GM21737 (cell line): ENCODE results near the gene NUDT19.
"Not testable (repeated sequence)": the region's sequence is repeated elsewhere in the genome, so short reads cannot be mapped to it uniquely, and the experiment has no call there.

Source experiments
- ATAC-seq: cut with Tn5 transposase; IDR thresholded peaks from one replicate; pipeline ENCODE4 v1.9.1; 2021; ENCODE audit warnings: mild to moderate bottlenecking, moderate library complexity; ENCODE audit not compliant: unreplicated experiment

NUDT19 gene

DNA sequence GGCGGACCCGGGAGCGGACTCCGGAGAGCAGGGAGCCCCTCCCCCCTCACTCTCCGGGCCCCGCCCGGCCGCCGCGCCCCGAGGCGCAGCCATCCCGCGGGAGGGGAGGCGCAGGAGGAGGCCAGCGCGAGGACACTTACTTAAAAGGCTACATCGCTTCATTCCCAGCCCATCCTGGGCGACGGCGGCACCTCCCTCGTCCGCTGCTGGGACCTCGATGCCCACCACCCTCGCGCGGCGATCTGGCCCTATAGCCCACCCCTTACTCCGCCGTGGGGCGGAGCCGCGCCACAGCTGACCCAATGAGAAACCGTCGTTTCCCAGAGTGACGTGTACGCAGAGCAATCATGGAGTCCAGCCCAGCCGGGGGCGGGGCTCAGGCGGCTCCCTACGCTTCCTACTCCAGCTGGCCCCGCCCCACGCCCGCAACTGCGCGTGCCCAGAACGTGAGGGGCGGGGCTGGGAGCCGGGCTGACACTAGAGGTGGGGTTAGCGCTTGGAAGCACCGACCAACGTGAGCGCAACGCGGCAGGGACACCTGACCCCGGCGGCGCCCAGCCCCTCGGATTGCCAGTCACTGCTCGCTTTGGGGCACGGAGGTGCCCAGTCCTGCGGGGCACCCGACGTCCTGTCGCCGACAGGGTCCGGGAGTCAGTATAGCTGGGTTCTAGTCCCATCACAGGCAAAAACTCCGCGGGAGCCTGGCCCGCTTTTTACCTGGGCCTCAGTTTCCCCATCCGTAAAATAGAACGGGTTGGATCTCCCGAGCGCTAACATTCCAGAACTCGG, 16.5 kb upstream of the NUDT19 start, which contains the start of gene ANKRD27:
Gene ANKRD27 (minus strand): TSS at position 250 of the 789 bp plus-strand sequence. CDS start 16,165 bp downstream, outside the sequence.
- ATAC-seq = peak; percentile 97

DNA sequence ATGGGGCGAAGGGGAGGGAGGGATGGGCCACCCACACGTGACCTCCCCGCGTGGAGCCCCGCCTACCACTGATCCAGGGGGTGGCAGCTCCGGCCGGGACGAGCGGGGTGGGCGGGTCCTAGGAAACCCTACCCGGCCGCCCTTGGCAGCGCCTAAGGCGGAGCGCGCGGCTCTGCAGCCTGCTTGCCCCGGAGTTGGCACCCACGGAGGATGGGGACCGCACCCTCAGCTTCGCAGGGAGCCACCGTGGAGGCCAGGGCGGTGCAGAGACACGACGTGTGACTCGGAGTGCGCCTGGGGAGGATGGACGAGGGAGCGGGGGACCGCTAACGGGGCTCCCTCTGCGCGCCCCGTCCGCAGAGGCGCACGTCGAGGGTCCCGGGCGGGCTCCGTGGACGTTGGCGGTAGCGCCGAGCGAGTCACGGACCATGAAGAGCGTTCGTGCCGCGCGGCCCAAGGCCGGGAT, 15.9 kb upstream of the NUDT19 start, which contains the start of gene RGS9BP:
Gene RGS9BP (plus strand): TSS at position 129 of the 466 bp plus-strand sequence. CDS start 416 bp downstream, outside the sequence.
- ATAC-seq = no peak

DNA sequence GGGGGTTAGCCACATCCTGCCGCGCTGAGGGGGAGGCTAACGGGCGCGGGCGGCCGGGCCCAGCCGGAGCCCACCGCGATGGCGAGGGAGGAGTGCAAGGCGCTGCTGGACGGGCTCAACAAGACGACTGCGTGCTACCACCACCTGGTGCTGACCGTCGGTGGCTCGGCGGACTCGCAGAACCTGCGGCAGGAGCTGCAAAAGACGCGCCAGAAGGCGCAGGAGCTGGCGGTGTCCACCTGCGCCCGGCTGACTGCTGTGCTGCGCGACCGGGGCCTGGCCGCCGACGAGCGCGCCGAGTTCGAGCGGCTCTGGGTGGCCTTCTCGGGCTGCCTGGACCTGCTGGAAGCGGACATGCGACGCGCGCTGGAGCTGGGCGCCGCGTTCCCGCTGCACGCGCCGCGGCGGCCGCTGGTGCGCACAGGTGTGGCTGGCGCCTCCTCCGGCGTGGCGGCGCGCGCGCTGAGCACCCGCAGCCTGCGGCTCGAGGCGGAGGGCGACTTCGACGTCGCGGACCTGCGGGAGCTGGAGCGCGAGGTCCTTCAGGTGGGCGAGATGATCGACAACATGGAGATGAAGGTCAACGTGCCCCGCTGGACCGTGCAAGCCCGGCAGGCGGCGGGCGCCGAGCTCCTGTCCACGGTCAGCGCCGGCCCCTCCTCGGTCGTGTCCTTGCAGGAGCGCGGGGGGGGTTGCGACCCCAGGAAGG, 15.3 kb upstream of the NUDT19 start:
- no peak for ATAC-seq

- ATAC-seq = no peak
Measured at GRCh38 chr19:32676895-32677359, 14.7 kb upstream of the NUDT19 start.

DNA sequence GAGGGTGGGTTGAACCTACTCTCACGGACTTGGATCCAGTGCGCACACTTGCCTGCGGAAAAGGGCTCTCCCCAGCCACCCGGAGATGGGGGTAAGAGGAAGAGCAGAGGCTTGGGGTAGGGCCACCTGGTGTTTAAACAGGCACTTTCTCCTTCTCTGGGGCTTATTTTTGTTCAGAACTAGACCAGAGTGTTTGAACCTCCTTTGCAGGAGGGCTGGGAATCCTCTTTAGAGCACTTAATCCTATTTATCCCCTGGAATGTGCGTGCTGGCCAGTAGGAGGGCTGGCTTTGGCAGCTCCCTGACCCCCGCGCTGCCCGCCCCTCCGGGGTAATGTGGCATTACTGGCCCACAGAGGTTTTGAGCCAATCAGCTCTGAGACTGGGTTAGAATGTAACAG, 14.0 kb upstream of the NUDT19 start:
- ATAC-seq = no peak

DNA sequence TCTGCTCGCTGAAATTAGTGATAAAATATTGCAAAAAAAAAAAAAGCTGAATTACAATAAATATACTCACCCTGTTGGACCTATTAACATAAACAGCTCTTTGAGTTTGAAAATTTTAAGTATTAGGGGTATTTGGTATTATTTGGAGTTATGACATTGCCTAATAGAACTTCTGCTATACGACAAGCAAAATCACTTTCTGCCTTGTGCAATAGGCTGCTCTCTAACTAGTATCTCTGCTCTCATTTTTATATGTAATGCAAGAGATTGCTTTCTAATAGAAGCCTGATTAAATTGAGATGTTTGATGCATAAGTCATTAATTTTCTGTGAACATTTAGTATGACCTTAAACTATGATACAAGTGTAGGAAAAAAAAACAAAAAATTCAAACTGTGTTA, 10.6 kb upstream of the NUDT19 start:
- ATAC-seq = no peak

DNA sequence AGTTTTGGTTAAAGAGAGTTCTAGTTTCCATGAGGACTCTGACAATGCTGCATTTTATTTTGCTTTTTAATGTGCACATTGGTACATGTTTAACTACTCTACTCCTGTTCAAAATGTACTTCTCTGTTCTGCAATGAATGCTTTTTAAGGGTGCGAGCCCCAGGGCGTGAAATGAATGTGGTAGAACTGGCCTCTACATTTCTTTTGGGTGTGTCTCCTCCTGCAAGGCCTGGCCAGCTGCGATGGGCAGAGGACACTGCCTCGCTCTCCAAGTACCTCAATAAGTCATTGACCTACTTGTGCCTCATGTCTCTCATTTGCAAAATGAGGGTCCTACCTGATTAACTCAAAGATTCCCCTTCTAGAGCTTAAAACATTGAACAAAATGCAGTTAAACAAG, 9.3 kb upstream of the NUDT19 start:
- ATAC-seq = no peak

- no peak for ATAC-seq
Measured at GRCh38 chr19:32686847-32687475, 4.7 kb upstream of the NUDT19 start.

GRCh38 chr19:32687681-32688080, 3.9 kb upstream of the NUDT19 start:
- ATAC-seq = no peak

DNA sequence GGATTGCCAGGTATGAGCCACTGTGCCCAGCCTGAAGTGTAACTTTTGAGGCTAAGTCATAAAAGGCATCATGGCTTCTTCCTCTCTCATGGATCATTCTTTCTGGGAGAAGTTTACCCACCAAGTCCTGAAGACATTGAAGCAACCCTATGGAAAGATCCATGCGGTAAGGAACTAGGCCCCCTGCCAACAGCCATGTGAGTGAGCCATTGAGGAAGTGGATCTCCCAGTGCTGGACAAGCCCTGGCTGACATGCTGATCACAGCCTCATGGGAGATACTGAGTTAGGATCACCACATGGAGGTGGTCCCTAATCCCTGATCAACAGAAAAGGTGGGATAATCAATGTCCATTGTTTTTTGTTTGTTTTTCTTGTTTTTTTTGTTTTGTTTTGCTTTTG, 3.3 kb upstream of the NUDT19 start:
- no peak for ATAC-seq

- peak; percentile 51 for ATAC-seq
Measured at GRCh38 chr19:32691952-32692726, 518 bp downstream of the NUDT19 start.

- peak; percentile 8 for ATAC-seq
Measured at GRCh38 chr19:32692727-32693061, 1.1 kb downstream of the NUDT19 start.

GRCh38 chr19:32693151-32694108, 1.8 kb downstream of the NUDT19 start:
- not testable (repeated sequence) for ATAC-seq

DNA sequence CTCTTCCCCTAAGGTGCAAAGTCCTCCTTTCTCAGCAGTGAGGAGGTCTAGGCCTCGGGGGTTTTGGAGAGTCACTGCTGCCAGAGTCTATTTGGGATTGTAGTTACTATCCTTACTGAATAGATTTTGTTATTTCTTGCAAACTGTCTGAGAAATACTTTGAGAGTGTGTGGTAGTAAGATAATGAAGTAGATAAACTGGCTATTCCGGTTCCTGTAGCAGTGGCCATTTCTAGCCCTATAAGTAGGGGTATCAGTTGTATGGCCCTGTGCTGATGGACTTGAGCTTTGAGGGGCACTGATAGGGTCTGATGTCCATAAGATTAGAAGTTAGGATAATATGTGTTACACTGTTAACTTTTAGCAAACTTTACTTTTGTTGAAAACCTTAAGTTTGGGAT, 2.7 kb downstream of the NUDT19 start:
- not testable (repeated sequence) for ATAC-seq

GRCh38 chr19:32694851-32695250, 3.2 kb downstream of the NUDT19 start:
- ATAC-seq = not testable (repeated sequence)

- not testable (repeated sequence) for ATAC-seq
Measured at GRCh38 chr19:32695506-32695905, 3.9 kb downstream of the NUDT19 start.

- not testable (repeated sequence) for ATAC-seq
Measured at GRCh38 chr19:32696771-32697170, 5.2 kb downstream of the NUDT19 start.

DNA sequence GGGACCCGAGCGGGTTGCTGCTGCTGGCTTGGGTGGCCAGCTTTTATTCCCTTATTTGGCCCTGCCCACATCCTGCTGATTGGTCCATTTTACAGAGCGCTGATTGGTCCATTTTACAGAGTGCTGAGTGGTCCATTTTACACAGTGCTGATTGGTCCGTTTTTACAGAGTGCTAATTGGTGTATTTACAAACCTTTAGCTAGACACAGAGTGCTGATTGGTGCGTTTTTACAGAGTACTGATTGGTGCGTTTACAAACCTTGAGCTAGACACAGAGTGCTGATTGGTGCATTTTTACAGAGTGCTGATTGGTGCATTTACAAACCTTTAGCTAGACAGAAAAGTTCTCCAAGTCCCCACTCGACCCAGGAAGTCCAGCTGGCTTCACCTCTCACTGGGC, 8.5 kb downstream of the NUDT19 start:
- ATAC-seq = not testable (repeated sequence)

DNA sequence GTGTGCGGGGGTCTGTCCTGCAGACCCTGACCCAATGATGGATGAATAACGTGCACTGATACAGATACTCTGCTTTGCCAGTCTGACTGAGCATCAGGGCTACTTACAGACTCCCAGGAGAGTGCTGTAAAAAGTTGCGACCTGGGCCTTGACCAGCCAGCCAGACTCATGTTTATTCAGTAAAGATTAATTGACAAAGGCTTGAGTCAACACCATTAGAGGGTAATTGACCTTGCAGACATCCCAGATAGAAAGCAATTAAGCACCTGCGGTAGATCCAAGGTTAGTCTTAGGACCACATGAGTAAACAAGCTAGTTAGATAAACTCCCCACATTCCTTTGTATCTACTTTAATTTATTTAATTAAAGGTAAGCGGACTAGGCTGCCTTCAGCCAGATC, 10.4 kb downstream of the NUDT19 start:
- no peak for ATAC-seq
